Panc1 (cell line): ENCODE results near the gene MEIS1.

Experiments used
- SIN3A ChIP-seq: IDR thresholded peaks from 2 replicates; pipeline ENCODE4 v1.6.1; 2012; ENCODE audit warnings: low read depth, mild to moderate bottlenecking, low read length, moderate library complexity, borderline replicate concordance; ENCODE audit not compliant: insufficient read depth
- TCF7L2 ChIP-seq: IDR thresholded peaks from 2 replicates; pipeline ENCODE4 v1.6.1; 2011; ENCODE audit warnings: mild to moderate bottlenecking, low read depth, low read length, inconsistent platforms

- TF ChIP-seq TCF7L2, result no peak
- TF ChIP-seq SIN3A, result no peak
These were observed 143.8 kb downstream of the MEIS1 start for GRCh38 chr2:66578687-66579106.
